Neural cell (in vitro differentiated cells): Measurements from ENCODE around the gene CEBPB. TPM values are rescaled to one million over a fixed set of nuclear protein-coding genes. Genes with fewer than 3 reads are reported as not detected.

Experiments
- H2AFZ ChIP-seq: fragments of 200-600, 300-800 bp; sonication (generic), shearing (Covaris generic); 2 replicates; pipeline ENCODE4 v1.6.0; 2014; ENCODE audit warnings: low read depth, mild to moderate bottlenecking, antibody characterized with exemption, low read length, moderate library complexity
- H3F3A ChIP-seq: fragments of 200-600 bp; shearing (Covaris generic); 2 replicates; pipeline ENCODE4 v1.6.1; 2016; ENCODE audit warnings: mild to moderate bottlenecking, moderate library complexity, mixed read lengths, antibody characterized with exemption, low read length; ENCODE audit not compliant: insufficient read depth, poor library complexity, severe bottlenecking
- H3K27ac ChIP-seq: fragments of 200-600, 300-800 bp; sonication (generic), shearing (Covaris generic); 2 replicates; pipeline ENCODE4 v1.5.1; 2014; ENCODE audit warnings: mild to moderate bottlenecking, low read length, moderate library complexity
- H3K27me3 ChIP-seq: fragments of 300-800, 200-600 bp; sonication (generic), shearing (Covaris generic); 2 replicates; pipeline ENCODE4 v1.6.0; 2014; ENCODE audit warnings: mild to moderate bottlenecking, low read depth, low read length, moderate library complexity; ENCODE audit not compliant: insufficient read depth
- H3K36me3 ChIP-seq: fragments of 300-800, 200-600 bp; sonication (generic), shearing (Covaris generic); 2 replicates; pipeline ENCODE4 v1.5.1; 2014; ENCODE audit warnings: mild to moderate bottlenecking, antibody characterized with exemption, low read length, moderate library complexity; ENCODE audit not compliant: insufficient read depth
- H3K4me2 ChIP-seq: fragments of 300-800, 200-600 bp; sonication (generic), shearing (Covaris generic); 2 replicates; pipeline ENCODE4 v1.6.0; 2014; ENCODE audit warnings: mild to moderate bottlenecking, low read length
- H3K4me3 ChIP-seq: fragments of 300-800, 200-600 bp; sonication (generic), shearing (Covaris generic); 2 replicates; pipeline ENCODE4 v1.5.1; 2014; ENCODE audit warnings: mild to moderate bottlenecking, low read length, moderate library complexity
- H3K79me2 ChIP-seq: fragments of 200-600 bp; shearing (Covaris generic); replicated peaks from 2 replicates; pipeline ENCODE4 v1.6.0; 2014; ENCODE audit warnings: mild to moderate bottlenecking, low read length, moderate library complexity; ENCODE audit not compliant: insufficient read depth
- H3K9ac ChIP-seq: fragments of 300-800, 200-600 bp; sonication (generic), shearing (Covaris generic); 2 replicates; pipeline ENCODE4 v1.6.1; 2016; ENCODE audit warnings: mild to moderate bottlenecking, low read length, mixed read lengths
- H3K9me2 ChIP-seq: fragments of 200-600 bp; shearing (Covaris generic); 2 replicates; pipeline ENCODE4 v1.6.1; 2016; ENCODE audit warnings: mild to moderate bottlenecking, low read length, mixed read lengths; ENCODE audit not compliant: insufficient read depth
- H3K9me3 ChIP-seq: fragments of 200-600, 300-800 bp; sonication (generic), shearing (Covaris generic); 2 replicates; pipeline ENCODE4 v1.6.1; 2016; ENCODE audit warnings: mild to moderate bottlenecking, mixed run types, low read length, moderate library complexity, mixed read lengths
- H4K20me1 ChIP-seq: fragments of 200-600 bp; shearing (Covaris generic); 2 replicates; pipeline ENCODE4 v1.6.1; 2016; ENCODE audit warnings: mild to moderate bottlenecking, mixed run types; ENCODE audit not compliant: insufficient read depth
- CTCF ChIP-seq: fragments of 450-650 bp; IDR thresholded peaks from 2 replicates; pipeline ENCODE4 v1.5.1; 2014; ENCODE audit warnings: antibody characterized with exemption, mild to moderate bottlenecking, moderate library complexity; ENCODE audit not compliant: poor library complexity, severe bottlenecking
- EP300 ChIP-seq: fragments of 450-650 bp; conservative IDR thresholded peaks from 2 replicates; pipeline ENCODE4 v1.6.1; 2014; ENCODE audit warnings: antibody characterized with exemption, mild to moderate bottlenecking, moderate library complexity; ENCODE audit not compliant: poor library complexity, severe bottlenecking
- EZH2 ChIP-seq: fragments of 200-600, 300-800 bp; shearing (Covaris generic), sonication (generic); IDR thresholded peaks from 2 replicates; pipeline ENCODE4 v1.6.1; 2014; ENCODE audit warnings: antibody characterized with exemption, low read length, borderline replicate concordance, mild to moderate bottlenecking; ENCODE audit not compliant: insufficient read depth, poor library complexity, severe bottlenecking
- MXI1 ChIP-seq: fragments of 450-650 bp; conservative IDR thresholded peaks from 2 replicates; pipeline ENCODE4 v1.6.1; 2014; ENCODE audit warnings: antibody characterized with exemption, mild to moderate bottlenecking; ENCODE audit not compliant: poor library complexity, severe bottlenecking
- POLR2AphosphoS5 ChIP-seq: IDR thresholded peaks from 2 replicates; pipeline ENCODE4 v1.6.1; 2012
- RAD21 ChIP-seq: fragments of 450-650 bp; conservative IDR thresholded peaks from 2 replicates; pipeline ENCODE4 v1.6.1; 2014; ENCODE audit warnings: antibody characterized with exemption, mild to moderate bottlenecking, moderate library complexity
- REST ChIP-seq: IDR thresholded peaks from 2 replicates; pipeline ENCODE4 v1.6.1; 2012; ENCODE audit warnings: borderline replicate concordance
- SMC3 ChIP-seq: fragments of 450-650 bp; conservative IDR thresholded peaks from 2 replicates; pipeline ENCODE4 v1.6.1; 2014; ENCODE audit warnings: antibody characterized with exemption, mild to moderate bottlenecking, moderate library complexity; ENCODE audit not compliant: poor library complexity
- TAF1 ChIP-seq: IDR thresholded peaks from 2 replicates; pipeline ENCODE4 v1.6.1; 2012; ENCODE audit warnings: low read depth
- polyA plus RNA-seq: library from polyadenylated mRNA; depleted of rRNA; stranded (reverse); fragments of >200 nt; gene quantifications from 2 replicates; pipeline ENCODE4 v1.2.3, GENCODE V29; 2014

Gene CEBPB
- polyA plus RNA-seq, 1 donor from 2014 or later: 0.59 TPM

GRCh38 chr20:50230184-50230583 lies 39.6 kb downstream of the CEBPB start:
- Histone ChIP-seq H2AFZ (no peak overlapping the region), H3K9me2 (no peaks in the 10 kb centered on the region), H3F3A (no peaks in the 10 kb centered on the region), H3K36me3 (no peaks in the 10 kb centered on the region), H3K4me3 (no peak overlapping the region), H3K79me2 (no peaks in the 10 kb centered on the region), H4K20me1 (no peaks in the 10 kb centered on the region), H3K9ac (no peak overlapping the region), H3K9me3 (no peaks in the 10 kb centered on the region), H3K4me2 (no peak overlapping the region), H3K27me3 (no peaks in the 10 kb centered on the region), H3K27ac (no peak overlapping the region)
- TF ChIP-seq POLR2AphosphoS5: no peak
- no peak for TF ChIP-seq CTCF
- no peak for TF ChIP-seq RAD21
- TF ChIP-seq EP300: no peak
- TF ChIP-seq EZH2: no peak

- TF ChIP-seq SMC3 (no peak), EP300 (no peak), RAD21 (no peak), EZH2 (no peak), CTCF (no peak)
- H3F3A ChIP-seq: no peaks in the 10 kb centered on the region
- no peak overlapping the region for H3K27ac ChIP-seq
- no peaks in the 10 kb centered on the region for H3K79me2 ChIP-seq
- no peak overlapping the region for H3K4me3 ChIP-seq
- no peak overlapping the region for H3K9ac ChIP-seq
- no peaks in the 10 kb centered on the region for H3K9me2 ChIP-seq
- H3K9me3 ChIP-seq: no peaks in the 10 kb centered on the region
- H3K36me3 ChIP-seq: no peaks in the 10 kb centered on the region
- H3K27me3 ChIP-seq: no peaks in the 10 kb centered on the region
- H2AFZ ChIP-seq: no peak overlapping the region
- no peak overlapping the region for H3K4me2 ChIP-seq
- H4K20me1 ChIP-seq: no peaks in the 10 kb centered on the region
These were observed 40.4 kb downstream of the CEBPB start for GRCh38 chr20:50230871-50231560.

- no peaks in the 10 kb centered on the region for H4K20me1 ChIP-seq
- H2AFZ ChIP-seq: no peak overlapping the region
- no peaks in the 10 kb centered on the region for H3K9me3 ChIP-seq
- no peak overlapping the region for H3K4me3 ChIP-seq
- H3K79me2 ChIP-seq: no peaks in the 10 kb centered on the region
- no peak for TF ChIP-seq SMC3
- no peak for TF ChIP-seq TAF1
- no peak for TF ChIP-seq REST
- no peak for TF ChIP-seq EZH2
- TF ChIP-seq POLR2AphosphoS5: no peak
- TF ChIP-seq RAD21: no peak
- no peak for TF ChIP-seq CTCF
- TF ChIP-seq MXI1: no peak
- TF ChIP-seq EP300: no peak
- H3K27me3 ChIP-seq: no peaks in the 10 kb centered on the region
- H3K27ac ChIP-seq: no peak overlapping the region
- no peaks in the 10 kb centered on the region for H3K36me3 ChIP-seq
- no peaks in the 10 kb centered on the region for H3K9me2 ChIP-seq
- no peak overlapping the region for H3K9ac ChIP-seq
- no peaks in the 10 kb centered on the region for H3F3A ChIP-seq
- H3K4me2 ChIP-seq: no peak overlapping the region
These were observed 41.2 kb downstream of the CEBPB start for GRCh38 chr20:50231854-50232253.
